Endothelial cell of umbilical vein (primary cell): ENCODE measurements around the gene DNMT1.

Experiments
- CTCF ChIP-seq, 2 donors: IDR thresholded peaks; 1 replicate in 1 of 2; 2 replicates in 1 of 2; pipeline ENCODE4 v1.5.1; 2011; ENCODE audit warnings: low read length in 2 of 2, mild to moderate bottlenecking in 2 of 2, moderate library complexity in 2 of 2, control low read depth in 1 of 2, inconsistent platforms in 1 of 2, low read depth in 1 of 2; ENCODE audit not compliant: insufficient read depth in 1 of 2; ENCODE audit errors: extremely low read depth in 1 of 2
- POLR2AphosphoS5 ChIP-seq: IDR thresholded peaks from 2 replicates; pipeline ENCODE4 v1.6.1; 2012; ENCODE audit warnings: low read depth, mild to moderate bottlenecking, control low read depth, low read length, moderate library complexity; ENCODE audit not compliant: insufficient read depth

GRCh38 chr19:10238172-10238783, 43.5 kb upstream of the DNMT1 start:
- TF ChIP-seq POLR2AphosphoS5 = no peak
- TF ChIP-seq CTCF (IDR thresholded peaks at IDR 0.05; ENCODE audit: extremely low read depth in 1 of 2, insufficient read depth in 1 of 2, low read depth in 1 of 2, low read length in 2 of 2) = no peak
